ENCODE results near the gene MIAT.

MIAT gene

GRCh38 chr22:26713823-26714449 lies 56.5 kb downstream of the MIAT start:
- Histone ChIP-seq H3K9ac (ENCODE audit: low read depth, low read length, poor library complexity, severe bottlenecking) (no peak overlapping the region), H3K9me3 (ENCODE audit: insufficient read depth, low read depth, low read length) (no peaks in the 10 kb centered on the region), H2AFZ (ENCODE audit: low read length) (no peak overlapping the region), H3K9me2 (replicated peaks; ENCODE audit: low read depth, low read length) (no peaks in the 10 kb centered on the region), H3K4me1 (ENCODE audit: insufficient read depth, low read length, poor library complexity, severe bottlenecking) (peaks cover 6% of the 10 kb centered on the region), H4K20me1 (ENCODE audit: insufficient read depth, low read length, poor library complexity, severe bottlenecking) (no peaks in the 10 kb centered on the region), H3K4me3 (ENCODE audit: low read length, poor library complexity, severe bottlenecking) (no peak overlapping the region), H3K27me3 (ENCODE audit: insufficient read depth, low read length, poor library complexity, severe bottlenecking) (no peaks in the 10 kb centered on the region), H3K36me3 (ENCODE audit: insufficient read depth, low read length) (peaks cover 3% of the 10 kb centered on the region; the same call in 1 of the 2 replicates), H3K79me2 (ENCODE audit: insufficient read depth, low read length) (no peaks in the 10 kb centered on the region), H3F3A (ENCODE audit: low read depth) (no peaks in the 10 kb centered on the region), H3K4me2 (ENCODE audit: low read depth, low read length, poor library complexity, severe bottlenecking) (no peak overlapping the region)
- no peak for TF ChIP-seq CTCF (conservative IDR thresholded peaks at IDR 0.05; ENCODE audit: low read length)
- no peak for TF ChIP-seq EZH2phosphoT487 (IDR thresholded peaks at IDR 0.05; ENCODE audit: borderline replicate concordance)

GRCh38 chr22:26714971-26715370 lies 57.6 kb downstream of the MIAT start:
- Histone ChIP-seq H3K27me3 (ENCODE audit: insufficient read depth, low read length, poor library complexity, severe bottlenecking) (no peaks in the 10 kb centered on the region), H3K4me2 (ENCODE audit: low read depth, low read length, poor library complexity, severe bottlenecking) (no peak overlapping the region), H3K9ac (ENCODE audit: low read depth, low read length, poor library complexity, severe bottlenecking) (no peak overlapping the region), H3K9me3 (ENCODE audit: insufficient read depth, low read depth, low read length) (no peaks in the 10 kb centered on the region), H2AFZ (ENCODE audit: low read length) (no peak overlapping the region), H3K9me2 (replicated peaks; ENCODE audit: low read depth, low read length) (no peaks in the 10 kb centered on the region), H3K36me3 (ENCODE audit: insufficient read depth, low read length) (peaks cover 3% of the 10 kb centered on the region; the same call in 1 of the 2 replicates), H3K79me2 (ENCODE audit: insufficient read depth, low read length) (no peaks in the 10 kb centered on the region), H3K4me1 (ENCODE audit: insufficient read depth, low read length, poor library complexity, severe bottlenecking) (peaks cover 6% of the 10 kb centered on the region), H4K20me1 (ENCODE audit: insufficient read depth, low read length, poor library complexity, severe bottlenecking) (no peaks in the 10 kb centered on the region), H3K4me3 (ENCODE audit: low read length, poor library complexity, severe bottlenecking) (no peak overlapping the region), H3F3A (ENCODE audit: low read depth) (no peaks in the 10 kb centered on the region)
- TF ChIP-seq EZH2phosphoT487 (IDR thresholded peaks at IDR 0.05; ENCODE audit: borderline replicate concordance), result no peak
- TF ChIP-seq CTCF (conservative IDR thresholded peaks at IDR 0.05; ENCODE audit: low read length), result no peak

GRCh38 chr22:26715392-26715936 lies 58.1 kb downstream of the MIAT start:
- Histone ChIP-seq H3K4me1 (ENCODE audit: insufficient read depth, low read length, poor library complexity, severe bottlenecking) (peaks cover 6% of the 10 kb centered on the region), H2AFZ (ENCODE audit: low read length) (no peak overlapping the region), H3K4me3 (ENCODE audit: low read length, poor library complexity, severe bottlenecking) (no peak overlapping the region), H3F3A (ENCODE audit: low read depth) (no peaks in the 10 kb centered on the region), H3K9me2 (replicated peaks; ENCODE audit: low read depth, low read length) (no peaks in the 10 kb centered on the region), H3K36me3 (ENCODE audit: insufficient read depth, low read length) (peaks cover 3% of the 10 kb centered on the region; the same call in 1 of the 2 replicates), H3K9ac (ENCODE audit: low read depth, low read length, poor library complexity, severe bottlenecking) (no peak overlapping the region), H3K79me2 (ENCODE audit: insufficient read depth, low read length) (no peaks in the 10 kb centered on the region), H4K20me1 (ENCODE audit: insufficient read depth, low read length, poor library complexity, severe bottlenecking) (no peaks in the 10 kb centered on the region), H3K9me3 (ENCODE audit: insufficient read depth, low read depth, low read length) (no peaks in the 10 kb centered on the region), H3K27me3 (ENCODE audit: insufficient read depth, low read length, poor library complexity, severe bottlenecking) (no peaks in the 10 kb centered on the region), H3K4me2 (ENCODE audit: low read depth, low read length, poor library complexity, severe bottlenecking) (no peak overlapping the region)
- no peak for TF ChIP-seq CTCF (conservative IDR thresholded peaks at IDR 0.05; ENCODE audit: low read length)

Data from Loucy (cell line).